Measurements from ENCODE around the gene DDX6. TPM values are rescaled to one million over a fixed set of nuclear protein-coding genes. Genes with fewer than 3 reads are reported as not detected.

DDX6 gene
- total RNA-seq, 3 donors from 2014 or later = 86.9 to 158 (median 97.6) TPM

GRCh38 chr11:118807800-118808778 is 17.1 kb upstream of the DDX6 start:
- Histone ChIP-seq H3K9me3 (no peaks in the 10 kb centered on the region), H3K36me3 (ENCODE audit: low read depth) (no peaks in the 10 kb centered on the region), H3K4me1 (ENCODE audit: low read depth) (no peaks in the 10 kb centered on the region), H3K4me3 (no peak overlapping the region)
- no peak for TF ChIP-seq CTCF (IDR thresholded peaks at IDR 0.05)
- intact Hi-C loops (cut with DNase I, micrococcal nuclease) = no loop called here
- ATAC-seq (no peak), DNase-seq (no peak)

- H3K4me1 ChIP-seq (ENCODE audit: low read depth) = no peaks in the 10 kb centered on the region
- no peaks in the 10 kb centered on the region for H3K9me3 ChIP-seq
- intact Hi-C loops (cut with DNase I, micrococcal nuclease) = no loop called here
- no peak overlapping the region for H3K4me3 ChIP-seq
- ATAC-seq = no peak
- TF ChIP-seq CTCF (IDR thresholded peaks at IDR 0.05) = no peak
- no peak for DNase-seq
- no peaks in the 10 kb centered on the region for H3K36me3 ChIP-seq (ENCODE audit: low read depth)
Observed at GRCh38 chr11:118806400-118806799, 15.4 kb upstream of the DDX6 start.

- H3K9me3 ChIP-seq = no peaks in the 10 kb centered on the region
- TF ChIP-seq CTCF (IDR thresholded peaks at IDR 0.05) = no peak
- no peak for ATAC-seq
Observed at GRCh38 chr11:118804094-118804493, 13.1 kb upstream of the DDX6 start.

GRCh38 chr11:118799372-118799771 is 8.4 kb upstream of the DDX6 start:
- DNase-seq (no peak), ATAC-seq (no peak)
- Histone ChIP-seq H3K36me3 (ENCODE audit: low read depth) (no peaks in the 10 kb centered on the region), H3K4me1 (ENCODE audit: low read depth) (no peaks in the 10 kb centered on the region), H3K9me3 (no peaks in the 10 kb centered on the region), H3K4me3 (no peak overlapping the region)
- intact Hi-C loops (cut with DNase I, micrococcal nuclease) = no loop called here
- TF ChIP-seq CTCF (IDR thresholded peaks at IDR 0.05) = no peak

More at GRCh38 chr11:118804094-118804493, 13.1 kb upstream of the DDX6 start:
- no peak for DNase-seq
- intact Hi-C loops (cut with DNase I, micrococcal nuclease) = no loop called here
- H3K4me1 ChIP-seq (ENCODE audit: low read depth) = no peaks in the 10 kb centered on the region
- H3K36me3 ChIP-seq (ENCODE audit: low read depth) = no peaks in the 10 kb centered on the region
- no peak overlapping the region for H3K4me3 ChIP-seq

GRCh38 chr11:118797510-118797909 is 6.5 kb upstream of the DDX6 start:
- ATAC-seq (no peak), DNase-seq (no peak)
- Histone ChIP-seq H3K4me3 (no peak overlapping the region), H3K36me3 (ENCODE audit: low read depth) (no peaks in the 10 kb centered on the region), H3K4me1 (ENCODE audit: low read depth) (peaks cover 8% of the 10 kb centered on the region), H3K9me3 (no peaks in the 10 kb centered on the region)
- TF ChIP-seq CTCF (IDR thresholded peaks at IDR 0.05) = no peak
- intact Hi-C loops (cut with DNase I, micrococcal nuclease) = no loop called here

Measured in mucosa of descending colon (tissue), 3 donors.